Measurements from ENCODE around the gene OVOL1. TPM values are rescaled to one million over a fixed set of nuclear protein-coding genes. Genes with fewer than 3 reads are reported as not detected.
"Not testable (repeated sequence)": the region's sequence is repeated elsewhere in the genome, so short reads cannot be mapped to it uniquely, and the experiment has no call there.

OVOL1 gene
- polyA plus RNA-seq, 1 donor from 2014 or later: not detected

GRCh38 chr11:65810046-65810868, 23.4 kb downstream of the OVOL1 start:
- H3K36me3 Mint-ChIP-seq: no peaks in the 10 kb centered on the region
- no peaks in the 10 kb centered on the region for H3K27me3 Mint-ChIP-seq
- no peaks in the 10 kb centered on the region for H3K9me3 Mint-ChIP-seq
- H3K4me1 Mint-ChIP-seq: peaks cover 0 to 7% (median 2%) of the 10 kb centered on the region in 3 donors
- no peak overlapping the region for H3K4me3 Mint-ChIP-seq
- peak overlapping the region in 1 of 3 donors; percentile 80 for H3K27ac Mint-ChIP-seq

GRCh38 chr11:65811764-65812475, 25.1 kb downstream of the OVOL1 start:
- Mint-ChIP-seq H3K27ac (no peak overlapping the region), H3K4me3 (no peak overlapping the region), H3K27me3 (no peaks in the 10 kb centered on the region), H3K36me3 (peaks cover 3% of the 10 kb centered on the region), H3K4me1 (peaks cover 0 to 12% (median 9%) of the 10 kb centered on the region in 3 donors), H3K9me3 (no peaks in the 10 kb centered on the region)

DNA sequence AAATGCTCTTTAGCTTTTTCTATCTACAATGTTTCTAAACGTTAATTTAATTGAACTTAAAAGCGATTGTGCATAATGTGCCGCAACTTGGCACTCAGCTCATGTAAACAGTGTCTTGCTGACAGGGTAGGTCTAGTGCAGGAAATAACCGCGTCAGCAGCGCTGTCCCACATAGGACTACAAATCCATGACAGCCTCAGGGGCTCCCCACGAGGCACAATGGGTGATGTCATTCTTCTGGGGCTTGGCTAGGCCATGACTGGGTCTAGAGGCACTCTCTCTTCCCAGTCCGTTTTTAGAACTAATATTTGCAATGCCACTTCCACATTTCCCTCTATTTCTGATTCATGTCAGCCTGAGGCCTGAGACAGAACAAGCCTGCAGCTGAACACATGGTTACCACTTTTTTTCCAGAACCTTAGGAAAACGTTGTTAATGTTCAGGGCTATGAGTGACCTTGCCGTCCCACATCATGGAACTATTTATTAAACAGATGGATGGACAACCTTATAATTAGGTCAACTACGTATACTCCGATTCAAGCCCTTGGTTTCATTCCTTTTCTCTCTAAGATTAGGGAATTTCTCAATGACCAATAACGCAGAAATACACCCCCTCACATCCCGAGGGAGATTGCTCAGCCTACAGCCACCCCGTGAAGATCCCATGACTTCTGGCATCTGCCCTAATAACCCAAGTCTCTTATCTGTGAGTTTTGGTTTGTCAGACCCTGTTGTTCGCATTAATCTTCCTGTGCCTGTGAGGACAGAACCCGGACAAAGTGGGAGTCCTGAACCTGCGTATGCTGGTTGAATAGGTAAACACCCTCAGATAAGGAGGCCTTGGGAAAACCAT, 27.5 kb downstream of the OVOL1 start:
- H3K27me3 Mint-ChIP-seq: no peaks in the 10 kb centered on the region
- H3K36me3 Mint-ChIP-seq: peaks cover 3% of the 10 kb centered on the region
- peaks cover 5 to 14% (median 11%) of the 10 kb centered on the region in 3 donors for H3K4me1 Mint-ChIP-seq
- no peaks in the 10 kb centered on the region for H3K9me3 Mint-ChIP-seq
- H3K27ac Mint-ChIP-seq: no peak overlapping the region
- peak overlapping the region in 1 of 4 donors; percentile 23 for H3K4me3 Mint-ChIP-seq

GRCh38 chr11:65814986-65815565, 28.2 kb downstream of the OVOL1 start:
- Mint-ChIP-seq H3K4me3 (peak overlapping the region in 1 of 4 donors; percentile 23), H3K27me3 (no peaks in the 10 kb centered on the region), H3K27ac (no peak overlapping the region), H3K4me1 (peaks cover 5 to 14% (median 11%) of the 10 kb centered on the region in 3 donors), H3K36me3 (peaks cover 3% of the 10 kb centered on the region), H3K9me3 (no peaks in the 10 kb centered on the region)

- Mint-ChIP-seq H3K4me3 (peak overlapping the region in 3 of 4 donors; percentile 41 to 88 (median 86)), H3K27me3 (no peaks in the 10 kb centered on the region), H3K27ac (no peak overlapping the region), H3K9me3 (no peaks in the 10 kb centered on the region), H3K4me1 (peaks cover 5 to 11% (median 9%) of the 10 kb centered on the region in 3 donors), H3K36me3 (peaks cover 3% of the 10 kb centered on the region)
These were observed 29.8 kb downstream of the OVOL1 start for GRCh38 chr11:65816696-65817095.

DNA sequence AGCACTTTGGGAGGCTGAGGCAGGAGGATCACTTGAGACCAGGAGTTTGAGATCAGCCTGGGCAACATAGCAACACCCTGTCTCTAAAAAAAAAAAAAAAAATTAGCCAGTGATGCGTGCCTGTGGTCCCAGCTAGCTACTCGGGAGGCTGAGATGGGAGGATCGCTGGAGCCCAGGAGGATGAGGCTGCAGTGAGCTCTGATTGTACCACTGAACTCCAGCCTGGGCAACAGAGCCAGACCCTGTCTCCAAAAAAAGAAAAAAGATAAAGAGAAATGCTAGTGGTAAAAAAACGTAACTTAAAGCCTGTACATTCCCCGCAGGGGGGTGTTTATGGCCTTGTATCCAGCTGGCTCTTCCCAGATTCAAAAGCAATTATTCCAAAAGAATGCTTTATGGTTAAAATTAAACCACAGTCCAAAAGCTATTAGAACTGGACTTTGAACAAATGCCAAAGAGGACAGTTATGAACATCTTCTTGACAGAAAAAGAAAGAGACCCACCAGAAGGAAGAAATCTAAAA, 30.5 kb downstream of the OVOL1 start:
- Mint-ChIP-seq H3K36me3 (peaks cover 3% of the 10 kb centered on the region), H3K27ac (peak overlapping the region in 2 of 3 donors; percentile 68 to 90), H3K27me3 (no peaks in the 10 kb centered on the region), H3K4me3 (peak overlapping the region; percentile 80 to 91 (median 87)), H3K9me3 (no peaks in the 10 kb centered on the region), H3K4me1 (peaks cover 5 to 11% (median 9%) of the 10 kb centered on the region in 3 donors)

DNA sequence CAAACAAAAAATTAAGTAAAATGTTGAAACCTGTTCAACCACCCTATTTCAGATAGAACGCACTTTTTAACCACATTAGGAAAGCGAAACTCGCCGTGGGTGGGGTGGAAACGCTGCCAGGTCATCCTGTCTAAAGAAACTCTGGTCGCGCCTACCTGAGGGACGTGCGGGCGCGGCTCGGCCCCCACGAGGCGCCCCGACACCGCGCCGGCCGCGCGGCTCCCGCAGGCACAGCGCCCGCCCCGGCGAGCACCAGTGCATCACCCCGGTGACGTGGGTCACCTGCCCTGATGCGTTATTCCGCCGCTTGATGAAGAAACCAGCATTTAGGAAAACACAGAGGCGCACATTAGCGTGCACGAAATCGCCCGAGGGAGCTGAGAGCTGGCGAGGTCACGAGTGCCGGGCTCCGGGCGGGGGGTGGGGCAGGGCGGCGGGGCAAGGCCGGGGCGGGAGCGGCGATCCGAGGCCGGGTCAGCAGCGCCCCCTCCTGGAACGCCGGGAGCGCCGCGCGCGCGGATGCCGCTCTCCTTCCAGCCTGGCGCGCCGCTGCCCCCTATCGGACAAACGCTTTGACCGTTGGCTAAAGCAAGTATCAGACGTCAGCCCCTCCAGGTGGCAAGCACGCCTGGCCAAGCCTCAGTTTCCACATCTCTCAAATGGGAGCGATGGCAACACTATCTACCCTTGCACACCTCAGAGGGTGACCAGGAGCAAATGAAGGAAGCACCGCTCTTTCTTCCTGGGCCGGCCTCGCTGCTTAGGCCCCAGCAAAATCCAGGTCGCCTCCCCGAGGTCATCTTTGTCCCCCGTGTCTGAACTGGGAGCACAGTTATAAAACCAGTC, 31.2 kb downstream of the OVOL1 start:
- no peaks in the 10 kb centered on the region for H3K9me3 Mint-ChIP-seq
- H3K4me1 Mint-ChIP-seq: peaks cover 5 to 11% (median 9%) of the 10 kb centered on the region in 3 donors
- peak overlapping the region; percentile 19 to 90 (median 68) for H3K27ac Mint-ChIP-seq
- H3K27me3 Mint-ChIP-seq: no peaks in the 10 kb centered on the region
- peaks cover 3% of the 10 kb centered on the region for H3K36me3 Mint-ChIP-seq
- H3K4me3 Mint-ChIP-seq: peak overlapping the region; percentile 80 to 91 (median 87)

DNA sequence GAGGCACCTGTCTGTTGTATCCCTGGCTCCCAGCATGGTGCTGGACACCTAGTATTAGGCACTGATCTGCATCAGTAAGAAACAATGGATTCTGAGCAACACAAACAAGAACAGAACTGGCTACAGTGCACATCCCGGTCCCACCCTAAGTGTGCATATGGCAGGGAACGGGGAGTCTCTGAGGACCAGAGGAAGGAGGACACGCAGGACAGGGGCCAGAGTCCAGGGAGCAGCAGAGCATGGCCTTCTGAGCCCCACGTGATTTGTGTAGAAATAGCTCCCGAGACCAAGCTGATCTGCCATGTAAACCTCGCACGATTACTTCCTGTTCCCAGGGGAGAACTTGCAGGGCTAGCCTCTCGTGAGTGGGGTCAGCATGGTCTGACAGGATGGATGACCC, 34.2 kb downstream of the OVOL1 start:
- no peaks in the 10 kb centered on the region for H3K27me3 Mint-ChIP-seq
- H3K36me3 Mint-ChIP-seq: peaks cover 3% of the 10 kb centered on the region
- H3K27ac Mint-ChIP-seq: no peak overlapping the region
- H3K9me3 Mint-ChIP-seq: no peaks in the 10 kb centered on the region
- peaks cover 5 to 7% (median 7%) of the 10 kb centered on the region in 3 donors for H3K4me1 Mint-ChIP-seq
- no peak overlapping the region for H3K4me3 Mint-ChIP-seq

GRCh38 chr11:65822776-65823528, 36.1 kb downstream of the OVOL1 start:
- Mint-ChIP-seq H3K36me3 (no peaks in the 10 kb centered on the region), H3K27me3 (no peaks in the 10 kb centered on the region), H3K9me3 (no peaks in the 10 kb centered on the region), H3K4me3 (peak overlapping the region in 1 of 4 donors; percentile 28), H3K27ac (peak overlapping the region in 1 of 3 donors; percentile 28), H3K4me1 (no peaks in the 10 kb centered on the region)

DNA sequence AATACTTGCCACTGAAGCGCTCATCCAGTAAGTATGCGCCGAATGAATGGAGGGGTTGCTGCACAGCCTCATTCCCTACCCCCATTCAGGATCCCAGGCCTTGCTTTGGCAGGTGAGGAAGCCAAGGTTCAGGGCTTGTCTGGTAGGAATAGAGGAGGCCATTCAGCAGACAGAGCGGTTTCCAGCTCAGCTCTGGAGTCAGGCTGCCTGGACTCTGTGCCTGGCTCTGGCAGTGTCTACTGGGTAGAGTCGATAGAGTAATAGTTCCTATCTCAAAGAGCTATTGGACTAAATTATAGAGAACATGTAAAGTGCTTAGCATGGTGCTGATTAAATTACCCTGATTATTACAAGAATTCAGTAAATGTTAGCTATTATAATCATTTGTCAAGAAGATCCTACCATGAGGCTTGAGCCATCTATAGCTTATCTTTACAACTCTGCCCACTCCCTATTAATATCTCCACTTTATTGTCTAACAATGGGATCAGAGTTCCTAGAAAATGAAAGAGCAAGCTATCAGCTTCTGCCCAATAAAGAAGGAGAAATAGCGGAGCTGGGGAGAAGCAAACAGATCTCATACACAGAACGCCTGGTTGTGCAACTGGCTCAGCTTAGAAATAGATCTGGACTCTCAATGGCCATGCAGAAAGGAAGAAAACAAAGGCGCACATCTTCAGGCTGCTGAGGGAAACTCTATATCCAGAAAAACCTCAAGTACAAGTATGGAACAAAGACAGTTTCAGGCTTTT, 40.3 kb downstream of the OVOL1 start:
- Mint-ChIP-seq H3K4me1 (peaks cover 0 to 5% (median 2%) of the 10 kb centered on the region in 3 donors), H3K27me3 (peaks cover 1% of the 10 kb centered on the region), H3K4me3 (peak overlapping the region in 1 of 4 donors; percentile 63), H3K36me3 (no peaks in the 10 kb centered on the region), H3K9me3 (no peaks in the 10 kb centered on the region), H3K27ac (no peak overlapping the region)

- H3K27ac Mint-ChIP-seq: no peak overlapping the region
- peak overlapping the region in 1 of 4 donors; percentile 39 for H3K4me3 Mint-ChIP-seq
- no peaks in the 10 kb centered on the region for H3K36me3 Mint-ChIP-seq
- H3K4me1 Mint-ChIP-seq: peaks cover 0 to 6% (median 6%) of the 10 kb centered on the region in 3 donors
- H3K9me3 Mint-ChIP-seq: no peaks in the 10 kb centered on the region
- peaks cover 1% of the 10 kb centered on the region for H3K27me3 Mint-ChIP-seq
These were observed 42.6 kb downstream of the OVOL1 start for GRCh38 chr11:65829459-65829858.

DNA sequence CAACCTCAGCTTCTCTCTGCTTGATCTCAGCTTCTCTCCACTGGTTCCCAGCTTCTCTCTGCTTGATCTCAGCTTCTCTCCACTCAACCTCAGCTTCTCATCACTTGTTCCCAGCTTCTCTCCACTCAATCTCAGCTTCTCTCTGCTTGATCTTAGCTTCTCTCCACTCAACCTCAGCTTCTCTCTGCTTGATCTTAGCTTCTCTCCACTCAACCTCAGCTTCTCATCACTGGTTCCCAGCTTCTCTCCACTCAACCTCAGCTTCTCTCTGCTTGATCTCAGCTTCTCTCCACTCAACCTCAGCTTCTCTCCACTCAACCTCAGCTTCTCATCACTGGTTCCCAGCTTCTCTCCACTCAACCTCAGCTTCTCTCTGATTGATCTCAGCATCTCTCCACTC, 45.4 kb downstream of the OVOL1 start:
- H3K4me3 Mint-ChIP-seq: peak overlapping the region in 1 of 4 donors; percentile 0
- H3K27ac Mint-ChIP-seq, H3K27me3 Mint-ChIP-seq, H3K36me3 Mint-ChIP-seq, H3K9me3 Mint-ChIP-seq, H3K4me1 Mint-ChIP-seq: not testable (repeated sequence)

Data from IgD-negative memory B cell (primary cell).